ENCODE results near the gene GPSM1.
"Not testable (repeated sequence)": the region's sequence is repeated elsewhere in the genome, so short reads cannot be mapped to it uniquely, and the experiment has no call there.

Gene GPSM1

GRCh38 chr9:136347472-136348256 is 20.3 kb downstream of the GPSM1 start:
- DNase-seq: no peak

- no peak for DNase-seq
These were observed 21.4 kb downstream of the GPSM1 start for GRCh38 chr9:136348691-136349090.

- DNase-seq: no peak
These were observed 22.2 kb downstream of the GPSM1 start for GRCh38 chr9:136349546-136349945.

DNA sequence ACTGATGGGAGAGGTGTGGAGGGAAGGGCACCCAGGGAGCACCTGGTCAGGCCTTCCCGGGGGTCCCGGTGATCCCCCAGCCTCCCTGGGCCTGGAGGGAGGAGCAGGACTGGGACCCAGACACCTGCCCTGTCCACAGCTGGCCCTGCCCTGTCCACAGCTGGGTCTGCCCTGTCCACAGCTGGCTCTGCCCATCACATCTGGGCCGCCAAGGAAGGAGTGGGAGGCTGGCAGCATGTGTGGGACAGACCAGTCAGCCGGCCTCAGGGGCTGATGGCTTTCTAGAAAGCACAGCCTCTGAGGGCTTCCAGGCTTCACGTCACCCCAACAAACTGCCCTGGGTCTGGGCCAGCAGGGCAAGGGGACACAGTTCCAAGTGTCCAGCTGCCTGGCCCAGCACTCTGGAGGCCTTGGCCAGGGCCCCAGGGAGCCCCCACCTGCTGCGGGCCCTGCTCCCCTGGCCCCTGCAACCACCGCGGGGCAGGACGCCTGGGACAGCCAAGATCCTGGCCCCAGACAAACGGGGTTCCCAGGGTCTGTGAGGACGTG is 24.0 kb downstream of the GPSM1 start:
- DNase-seq: no peak

DNA sequence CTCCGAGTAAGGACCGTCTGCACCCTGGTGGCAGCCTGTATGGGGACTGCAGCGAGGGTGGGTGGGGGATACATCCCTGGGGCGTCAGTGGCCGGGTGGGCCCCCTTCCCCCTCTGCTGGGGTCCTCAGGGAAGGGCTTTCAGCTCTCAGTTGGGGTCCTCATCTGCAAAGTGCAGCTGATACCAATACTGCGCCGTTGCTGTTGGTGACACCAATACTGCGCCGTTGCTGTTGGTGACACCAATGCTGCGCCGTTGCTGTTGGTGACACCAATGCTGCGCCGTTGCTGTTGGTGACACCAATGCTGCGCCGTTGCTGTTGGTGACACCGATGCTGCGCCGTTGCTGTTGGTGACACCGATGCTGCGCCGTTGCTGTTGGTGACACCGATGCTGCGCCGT is 24.5 kb downstream of the GPSM1 start:
- not testable (repeated sequence) for DNase-seq

GRCh38 chr9:136352682-136353081 is 25.3 kb downstream of the GPSM1 start:
- no peak for DNase-seq

- DNase-seq: no peak
These were observed 25.7 kb downstream of the GPSM1 start for GRCh38 chr9:136353088-136353487.

DNA sequence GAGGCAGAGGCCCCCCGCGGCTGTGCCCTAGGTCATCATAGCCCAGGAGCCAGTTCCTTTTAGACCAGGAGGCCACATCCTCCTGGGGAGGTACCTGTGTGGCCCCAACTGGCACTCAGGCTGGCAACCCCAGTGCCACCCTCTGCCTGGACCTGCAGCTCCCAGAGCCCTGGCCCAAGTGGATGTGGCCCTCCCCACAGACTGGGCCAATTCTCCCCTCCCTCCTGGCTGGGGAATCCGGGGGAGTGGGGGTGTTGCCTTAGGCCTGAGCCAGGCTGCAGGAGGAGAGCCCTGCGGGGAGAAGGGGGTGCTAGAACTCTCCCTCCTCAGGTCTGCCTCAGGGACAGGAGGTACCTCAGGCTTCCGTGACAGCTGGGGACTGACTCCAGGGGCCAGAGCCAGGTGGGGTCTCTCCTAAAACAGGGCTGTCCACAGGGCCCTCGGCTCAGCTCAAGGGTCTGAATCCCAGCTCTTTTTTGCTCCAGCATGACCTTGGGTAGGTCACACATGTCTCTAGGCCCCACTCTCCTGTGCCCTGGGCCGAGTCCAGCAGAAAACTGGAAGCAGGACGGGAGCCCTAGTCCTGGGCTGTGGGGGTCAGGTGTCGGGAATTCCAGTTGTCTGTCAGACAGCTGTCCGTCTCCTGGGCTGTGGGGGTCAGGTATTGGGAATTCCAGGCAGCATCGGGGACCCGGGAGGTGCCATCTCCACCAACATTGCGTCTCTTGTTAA is 26.6 kb downstream of the GPSM1 start:
- no peak for DNase-seq

GRCh38 chr9:136354592-136355085 is 27.3 kb downstream of the GPSM1 start:
- no peak for DNase-seq

- DNase-seq: no peak
These were observed 28.5 kb downstream of the GPSM1 start for GRCh38 chr9:136355616-136356557.

- DNase-seq: no peak
These were observed 29.9 kb downstream of the GPSM1 start for GRCh38 chr9:136357202-136357725.

DNA sequence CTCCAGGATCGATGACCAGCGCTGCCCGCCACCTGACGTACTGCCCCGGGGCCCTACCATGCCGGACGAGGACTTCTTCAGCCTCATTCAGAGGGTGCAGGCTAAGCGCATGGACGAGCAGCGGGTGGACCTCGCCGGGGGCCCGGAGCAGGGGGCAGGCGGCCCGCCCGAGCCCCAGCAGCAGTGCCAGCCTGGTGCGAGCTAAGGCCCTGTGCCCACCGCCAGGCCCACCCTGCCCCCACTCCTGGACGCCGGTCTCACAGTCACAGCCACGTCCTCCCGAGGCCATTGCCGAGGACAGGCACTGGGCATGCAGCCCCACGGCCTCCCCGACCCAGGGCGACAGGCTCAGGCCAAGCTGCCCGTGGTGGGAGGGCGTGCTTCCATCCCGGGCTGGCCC is 30.7 kb downstream of the GPSM1 start:
- no peak for DNase-seq

DNA sequence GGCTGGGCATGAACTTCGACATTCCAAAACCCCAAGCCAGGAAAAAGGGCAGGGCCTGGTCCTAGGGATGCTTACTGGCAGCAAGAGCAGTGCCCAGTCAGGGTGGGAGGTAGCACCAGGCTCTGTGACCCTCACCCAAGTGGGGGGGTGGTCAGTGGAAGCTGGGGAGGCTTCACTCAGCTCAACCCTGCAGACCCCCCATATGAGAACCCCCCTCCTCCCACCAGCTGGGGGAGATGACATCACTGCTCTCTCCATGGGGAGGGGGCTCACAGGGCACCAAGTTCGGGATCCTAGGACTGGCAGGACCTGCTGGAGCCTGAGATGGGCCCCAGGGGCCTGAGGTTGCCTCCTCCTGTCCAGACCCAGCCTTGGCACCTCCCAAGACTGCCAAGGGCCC is 31.5 kb downstream of the GPSM1 start:
- DNase-seq: no peak

DNA sequence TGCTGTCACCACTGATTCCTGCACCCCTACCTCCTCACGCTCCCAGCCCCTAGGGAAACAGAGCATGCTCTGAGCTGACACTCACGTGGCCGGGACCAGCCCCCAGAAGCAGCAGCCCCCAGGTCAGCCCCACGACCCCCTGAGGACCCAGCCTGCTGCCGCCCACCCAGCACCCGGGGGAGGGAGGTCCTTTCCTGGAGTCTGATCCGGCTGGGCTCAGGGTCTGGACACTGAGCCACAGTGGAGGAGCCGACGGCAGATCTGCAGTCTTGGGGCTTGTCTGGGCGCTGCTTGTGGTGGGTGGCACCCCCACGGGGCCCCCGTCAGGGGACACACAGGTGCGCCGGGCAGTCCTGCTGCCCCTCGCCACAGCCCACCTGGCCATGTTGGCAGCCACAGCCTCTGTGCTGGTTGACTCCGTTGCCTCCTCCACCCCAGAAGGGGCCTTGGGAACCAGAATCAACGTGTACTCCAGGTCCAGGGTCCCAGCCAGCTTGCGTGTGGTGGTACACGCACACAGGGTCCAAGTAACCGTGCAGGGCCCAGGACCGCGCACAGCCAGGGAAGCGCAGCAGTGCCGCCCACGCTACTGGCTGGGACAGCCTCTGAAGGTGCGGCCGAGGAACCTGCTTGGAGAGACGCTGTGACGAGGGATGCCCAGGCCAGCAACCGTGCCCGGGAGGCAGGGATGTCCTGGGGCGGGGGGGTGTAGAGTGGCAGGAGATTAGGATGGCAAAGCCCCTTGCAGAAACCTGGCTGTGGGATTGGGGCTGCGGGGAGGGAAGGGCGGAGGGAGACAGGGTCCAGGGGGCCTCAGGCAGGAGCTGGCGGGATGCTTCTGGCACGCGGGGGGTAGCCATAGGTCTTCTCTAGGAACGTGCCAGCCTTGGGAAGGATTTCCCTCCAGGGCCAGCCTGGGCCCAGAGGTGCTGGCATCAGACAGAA is 32.7 kb downstream of the GPSM1 start:
- no peak for DNase-seq

- no peak for DNase-seq
These were observed 33.9 kb downstream of the GPSM1 start for GRCh38 chr9:136361047-136361753.

- no peak for DNase-seq
These were observed 34.6 kb downstream of the GPSM1 start for GRCh38 chr9:136361754-136362449.

- no peak for DNase-seq
These were observed 35.1 kb downstream of the GPSM1 start for GRCh38 chr9:136362450-136362784.

DNA sequence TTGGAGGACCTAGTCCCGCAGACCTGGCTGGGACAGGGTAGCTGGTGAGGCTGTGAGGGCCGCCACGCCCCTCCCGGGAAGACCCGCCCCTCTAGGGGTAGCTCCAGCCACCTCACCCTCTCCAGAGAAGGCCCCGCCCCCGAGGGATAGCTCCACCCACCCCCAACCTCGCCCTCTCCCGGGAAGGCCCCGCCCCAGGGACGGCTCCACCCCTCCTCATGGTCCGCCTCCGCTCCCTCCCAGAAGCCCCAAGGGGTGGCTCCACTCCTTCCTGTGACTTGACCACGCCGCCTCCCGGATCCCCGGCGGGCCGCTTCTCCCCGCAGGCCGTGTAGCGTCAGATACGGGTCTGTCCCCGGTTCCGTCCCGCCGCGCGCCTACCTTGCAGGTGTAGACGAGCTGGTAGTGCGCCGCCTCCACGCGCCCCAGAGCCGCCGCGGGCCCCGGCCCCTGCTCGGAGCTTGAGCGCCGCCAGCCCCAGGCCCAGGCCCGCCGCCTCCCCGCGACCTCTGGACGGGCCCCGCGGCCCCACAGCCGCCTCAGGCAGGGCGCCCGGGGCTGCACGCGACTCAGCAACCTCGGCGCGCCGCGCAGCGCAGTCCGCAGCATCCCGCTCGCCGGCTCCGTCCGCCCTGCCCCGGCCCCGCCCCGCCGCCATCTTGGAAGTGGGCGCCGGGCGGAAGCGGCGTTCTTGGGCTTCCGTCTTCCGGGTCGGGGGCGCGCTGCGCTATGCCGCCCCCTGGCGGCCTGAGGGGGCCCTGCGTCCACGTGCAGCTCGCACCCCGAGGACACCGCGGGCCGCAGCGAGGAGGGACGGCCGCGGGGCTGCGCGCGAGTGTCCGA is 36.0 kb downstream of the GPSM1 start, which contains the start of gene DNLZ:
DNLZ (minus strand) TSS at position 639 of the 843 bp plus-strand sequence; CDS start at position 609, 30 bp downstream.
- peak; percentile 92 for DNase-seq

All from CD4-positive, alpha-beta T cell treated with Interleukin-4 for 4 hours (primary cell).